Measurements from ENCODE around the gene ZNF813.
"Not testable (repeated sequence)": the region's sequence is repeated elsewhere in the genome, so short reads cannot be mapped to it uniquely, and the experiment has no call there.

Gene ZNF813

DNA sequence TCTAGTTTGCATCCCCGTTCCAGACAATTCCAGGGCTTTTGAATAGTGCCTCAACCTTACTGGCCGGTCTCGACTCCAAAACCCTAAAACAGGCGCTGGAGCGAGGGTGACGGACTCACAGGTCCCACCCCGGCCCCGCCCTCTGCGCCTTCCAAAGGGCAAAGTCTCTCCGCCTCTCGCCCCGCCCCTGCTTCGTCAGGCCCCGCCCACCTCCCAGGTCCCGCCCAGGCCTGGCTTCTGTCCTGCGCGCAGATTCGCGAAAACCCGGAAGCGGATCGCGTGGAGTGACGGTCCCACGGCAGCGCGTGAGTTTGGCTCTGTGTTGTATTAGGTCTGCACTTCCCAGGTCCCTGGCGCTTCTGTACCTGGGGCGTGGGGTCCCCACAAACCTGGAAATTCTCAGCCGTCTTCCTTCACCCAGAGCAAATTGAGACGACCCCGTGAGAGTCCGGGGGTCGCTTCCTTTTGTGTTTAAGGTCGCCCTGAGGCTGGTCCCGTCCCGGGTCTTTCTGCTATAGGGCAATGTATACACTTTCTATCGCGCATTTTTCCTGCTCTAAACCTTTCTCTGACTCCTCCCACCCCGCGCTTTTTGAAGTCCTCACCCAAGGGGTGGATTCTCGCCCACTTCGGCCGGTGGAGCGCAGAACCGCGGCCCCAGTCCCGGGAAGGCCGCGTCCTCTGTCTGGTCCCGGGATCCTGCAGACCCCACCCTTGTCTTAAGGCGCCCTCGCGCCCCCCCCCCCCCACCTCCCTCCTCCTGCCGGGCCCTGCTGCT, at the start of gene ZNF813:
Gene ZNF813, plus strand, starts transcription at position 249 of the 778 bp plus-strand sequence. CDS start 16,090 bp downstream, outside the sequence.
- H3K4me3 ChIP-seq (ENCODE audit: low read depth in 1 of 5, low read length in 5 of 5): peak within 1 kb of the TSS; percentile 79 to 91 (median 87)
- H3K9me3 ChIP-seq (ENCODE audit: control insufficient read depth in 5 of 5, low read length in 5 of 5): peaks cover 0 to 3% (median 0%) of the 10 kb centered on the region in 5 donors
- peak within 1 kb of the TSS; percentile 26 to 89 (median 83) for H3K9ac ChIP-seq (ENCODE audit: low read length in 5 of 5)
- peaks cover 0 to 27% (median 22%) of the 10 kb centered on the region in 5 donors for H3K4me1 ChIP-seq (ENCODE audit: control insufficient read depth in 5 of 5, insufficient read depth in 5 of 5, low read length in 5 of 5)
- no peaks in the 10 kb centered on the region for H3K36me3 ChIP-seq (ENCODE audit: control insufficient read depth in 5 of 5, insufficient read depth in 5 of 5, low read length in 5 of 5)
- H3K27me3 ChIP-seq (ENCODE audit: control insufficient read depth in 5 of 5, insufficient read depth in 4 of 5, low read length in 5 of 5): no peaks in the 10 kb centered on the region
- no peak within 1 kb of the TSS for H3K27ac ChIP-seq (ENCODE audit: low read depth, low read length)

DNA sequence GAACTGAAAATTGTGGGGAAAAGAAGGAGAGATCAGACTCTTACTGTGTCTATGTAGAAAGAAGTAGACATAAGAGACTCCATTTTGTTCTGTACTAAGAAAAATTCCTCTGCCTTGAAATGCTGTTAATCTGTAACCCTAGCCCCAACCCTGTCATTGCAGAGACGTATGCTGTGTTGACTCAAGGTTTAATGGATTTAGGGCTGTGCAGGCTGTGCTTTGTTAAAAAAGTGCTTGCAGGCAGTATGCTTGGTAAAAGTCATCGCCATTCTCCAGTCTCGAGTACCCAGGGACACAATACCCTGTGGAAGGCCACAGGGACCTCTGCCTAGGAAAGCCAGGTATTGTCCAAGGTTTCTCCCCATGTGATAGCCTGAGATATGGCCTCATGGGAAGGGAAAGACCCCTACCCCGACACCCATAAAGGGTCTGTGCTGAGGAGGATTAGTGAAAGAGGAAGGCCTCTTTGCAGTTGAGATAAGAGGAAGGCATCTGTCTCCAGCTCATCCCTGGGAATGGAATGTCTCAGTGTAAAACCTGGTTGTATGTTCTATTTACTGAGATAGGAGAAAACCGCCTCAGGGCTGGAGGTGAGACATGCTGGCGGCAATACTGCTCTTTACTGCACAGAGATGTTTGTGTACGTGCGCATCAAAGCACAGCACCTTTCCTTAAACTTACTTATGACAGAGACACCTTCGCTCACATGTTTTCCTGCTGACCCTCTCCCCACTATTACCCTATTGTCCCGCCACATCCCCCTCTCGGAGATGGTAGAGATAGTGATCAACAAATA, 46.8 kb upstream of the ZNF813 start:
- H3K9me3 ChIP-seq (ENCODE audit: control insufficient read depth in 5 of 5, low read length in 5 of 5); H3K27me3 ChIP-seq (ENCODE audit: control insufficient read depth in 5 of 5, insufficient read depth in 4 of 5, low read length in 5 of 5); H3K9ac ChIP-seq (ENCODE audit: low read length in 5 of 5); H3K36me3 ChIP-seq (ENCODE audit: control insufficient read depth in 5 of 5, insufficient read depth in 5 of 5, low read length in 5 of 5); H3K4me1 ChIP-seq (ENCODE audit: control insufficient read depth in 5 of 5, insufficient read depth in 5 of 5, low read length in 5 of 5); H3K27ac ChIP-seq (ENCODE audit: low read depth, low read length); H3K4me3 ChIP-seq (ENCODE audit: low read depth in 1 of 5, low read length in 5 of 5): not testable (repeated sequence)

DNA sequence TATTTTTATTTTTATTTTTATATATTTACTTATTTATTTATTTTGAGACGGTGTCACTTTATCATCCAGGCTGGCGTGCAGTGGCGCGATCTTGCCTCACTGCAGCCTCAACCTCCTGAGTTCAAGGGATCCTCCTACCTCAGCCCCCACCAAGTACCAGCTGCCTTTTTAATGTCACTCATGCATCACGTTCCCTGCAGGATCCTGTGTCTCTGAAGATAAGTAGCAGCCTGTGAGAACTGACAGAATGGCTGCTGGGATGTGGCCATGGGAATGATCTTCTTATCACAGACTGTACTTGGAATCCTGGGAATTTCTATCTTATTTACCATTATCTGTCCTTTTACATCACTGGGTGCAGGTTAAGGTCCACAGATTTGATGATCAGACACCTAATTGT, 45.0 kb upstream of the ZNF813 start:
- Histone ChIP-seq H3K4me3 (ENCODE audit: low read depth in 1 of 5, low read length in 5 of 5) (no peak overlapping the region), H3K9me3 (ENCODE audit: control insufficient read depth in 5 of 5, low read length in 5 of 5) (no peaks in the 10 kb centered on the region), H3K27ac (ENCODE audit: low read depth, low read length) (no peak overlapping the region)

DNA sequence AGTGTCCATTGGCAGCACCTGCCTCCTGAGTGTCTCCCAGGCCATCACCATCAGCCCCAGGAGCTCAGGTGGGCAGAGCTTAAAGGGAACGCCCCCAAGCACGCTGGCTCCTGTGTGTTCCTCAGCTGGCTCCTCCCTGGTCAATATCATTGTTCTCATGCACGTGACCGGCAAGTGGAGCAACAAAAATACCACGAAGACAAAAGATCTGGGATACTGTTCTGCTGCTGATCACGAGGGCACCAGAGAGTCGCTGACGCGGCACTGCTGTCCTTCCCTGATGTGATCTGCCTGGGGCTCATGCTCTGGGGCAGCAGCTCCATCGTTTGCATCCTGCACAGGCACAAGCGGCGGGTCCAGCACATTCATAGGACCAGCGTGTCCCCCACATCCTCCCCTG, 44.5 kb upstream of the ZNF813 start:
- not testable (repeated sequence) for H3K9ac ChIP-seq (ENCODE audit: low read length in 5 of 5); H3K27ac ChIP-seq (ENCODE audit: low read depth, low read length); H3K27me3 ChIP-seq (ENCODE audit: control insufficient read depth in 5 of 5, insufficient read depth in 4 of 5, low read length in 5 of 5)

More for the DNA sequence above, 45.0 kb upstream of the ZNF813 start:
- Histone ChIP-seq H3K27me3 (ENCODE audit: control insufficient read depth in 5 of 5, insufficient read depth in 4 of 5, low read length in 5 of 5) (no peaks in the 10 kb centered on the region), H3K36me3 (ENCODE audit: control insufficient read depth in 5 of 5, insufficient read depth in 5 of 5, low read length in 5 of 5) (peaks cover 0 to 2% (median 0%) of the 10 kb centered on the region in 5 donors), H3K4me1 (ENCODE audit: control insufficient read depth in 5 of 5, insufficient read depth in 5 of 5, low read length in 5 of 5) (peaks cover 0 to 8% (median 2%) of the 10 kb centered on the region in 5 donors), H3K9ac (ENCODE audit: low read length in 5 of 5) (no peak overlapping the region)

DNA sequence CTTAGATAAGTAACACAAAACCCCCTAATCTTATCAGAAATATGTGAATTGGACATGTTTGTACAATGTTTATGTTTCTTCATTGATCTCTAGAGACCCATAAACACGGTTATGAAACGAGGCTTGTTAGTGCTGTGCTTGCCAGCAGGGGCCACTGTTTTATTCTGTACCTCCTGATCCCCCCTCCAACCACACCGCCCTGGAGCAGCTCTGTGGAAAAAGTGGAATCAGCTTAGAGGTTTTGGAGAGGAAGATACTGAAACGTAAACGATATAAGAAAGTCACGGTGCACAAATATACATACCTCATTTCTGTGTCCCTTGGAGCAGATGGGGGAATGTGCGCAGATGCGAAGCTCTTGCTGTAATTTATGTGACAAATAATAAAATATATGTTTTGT, 43.9 kb upstream of the ZNF813 start:
- H3K36me3 ChIP-seq (ENCODE audit: control insufficient read depth in 5 of 5, insufficient read depth in 5 of 5, low read length in 5 of 5); H3K9me3 ChIP-seq (ENCODE audit: control insufficient read depth in 5 of 5, low read length in 5 of 5); H3K4me1 ChIP-seq (ENCODE audit: control insufficient read depth in 5 of 5, insufficient read depth in 5 of 5, low read length in 5 of 5); H3K27ac ChIP-seq (ENCODE audit: low read depth, low read length); H3K4me3 ChIP-seq (ENCODE audit: low read depth in 1 of 5, low read length in 5 of 5); H3K27me3 ChIP-seq (ENCODE audit: control insufficient read depth in 5 of 5, insufficient read depth in 4 of 5, low read length in 5 of 5); H3K9ac ChIP-seq (ENCODE audit: low read length in 5 of 5): not testable (repeated sequence)

More for the DNA sequence above, 44.5 kb upstream of the ZNF813 start:
- not testable (repeated sequence) for H3K9me3 ChIP-seq (ENCODE audit: control insufficient read depth in 5 of 5, low read length in 5 of 5); H3K4me1 ChIP-seq (ENCODE audit: control insufficient read depth in 5 of 5, insufficient read depth in 5 of 5, low read length in 5 of 5); H3K4me3 ChIP-seq (ENCODE audit: low read depth in 1 of 5, low read length in 5 of 5); H3K36me3 ChIP-seq (ENCODE audit: control insufficient read depth in 5 of 5, insufficient read depth in 5 of 5, low read length in 5 of 5)

DNA sequence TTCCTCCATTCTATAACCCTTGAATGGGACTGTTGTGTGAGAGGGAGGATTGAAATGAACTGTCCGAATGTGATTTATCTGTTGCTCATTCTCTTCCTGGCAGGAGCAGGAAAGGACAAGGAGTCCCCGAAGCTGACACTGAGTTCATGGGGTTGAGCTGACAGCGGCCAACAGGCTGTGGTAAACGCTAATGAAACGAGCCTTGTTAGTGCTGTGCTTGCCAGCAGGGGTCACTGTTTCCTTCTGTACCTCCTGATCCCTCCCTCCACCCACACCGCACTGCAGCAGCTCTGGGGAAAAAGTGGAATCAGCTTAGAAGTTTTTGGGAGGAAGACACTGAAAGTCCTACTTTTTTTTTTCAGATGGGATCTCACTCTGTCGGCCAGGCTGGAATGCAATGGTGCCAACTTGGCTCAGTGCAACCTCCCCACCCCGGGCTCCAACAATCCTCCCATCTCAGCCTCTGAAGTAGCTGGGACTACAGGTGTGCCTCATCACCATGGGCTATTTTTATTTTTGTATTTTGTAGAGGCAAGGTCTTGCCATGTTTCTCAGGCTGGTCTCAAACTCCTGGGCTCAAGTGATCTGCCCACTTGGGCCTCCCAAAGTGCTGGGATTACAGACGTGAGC, 42.5 kb upstream of the ZNF813 start:
- no peaks in the 10 kb centered on the region for H3K9me3 ChIP-seq (ENCODE audit: control insufficient read depth in 5 of 5, low read length in 5 of 5)
- no peak overlapping the region for H3K4me3 ChIP-seq (ENCODE audit: low read depth in 1 of 5, low read length in 5 of 5)
- no peak overlapping the region for H3K9ac ChIP-seq (ENCODE audit: low read length in 5 of 5)
- peaks cover 0 to 8% (median 2%) of the 10 kb centered on the region in 5 donors for H3K4me1 ChIP-seq (ENCODE audit: control insufficient read depth in 5 of 5, insufficient read depth in 5 of 5, low read length in 5 of 5)
- H3K36me3 ChIP-seq (ENCODE audit: control insufficient read depth in 5 of 5, insufficient read depth in 5 of 5, low read length in 5 of 5): peaks cover 0 to 2% (median 0%) of the 10 kb centered on the region in 5 donors
- H3K27me3 ChIP-seq (ENCODE audit: control insufficient read depth in 5 of 5, insufficient read depth in 4 of 5, low read length in 5 of 5): no peaks in the 10 kb centered on the region
- no peak overlapping the region for H3K27ac ChIP-seq (ENCODE audit: low read depth, low read length)

DNA sequence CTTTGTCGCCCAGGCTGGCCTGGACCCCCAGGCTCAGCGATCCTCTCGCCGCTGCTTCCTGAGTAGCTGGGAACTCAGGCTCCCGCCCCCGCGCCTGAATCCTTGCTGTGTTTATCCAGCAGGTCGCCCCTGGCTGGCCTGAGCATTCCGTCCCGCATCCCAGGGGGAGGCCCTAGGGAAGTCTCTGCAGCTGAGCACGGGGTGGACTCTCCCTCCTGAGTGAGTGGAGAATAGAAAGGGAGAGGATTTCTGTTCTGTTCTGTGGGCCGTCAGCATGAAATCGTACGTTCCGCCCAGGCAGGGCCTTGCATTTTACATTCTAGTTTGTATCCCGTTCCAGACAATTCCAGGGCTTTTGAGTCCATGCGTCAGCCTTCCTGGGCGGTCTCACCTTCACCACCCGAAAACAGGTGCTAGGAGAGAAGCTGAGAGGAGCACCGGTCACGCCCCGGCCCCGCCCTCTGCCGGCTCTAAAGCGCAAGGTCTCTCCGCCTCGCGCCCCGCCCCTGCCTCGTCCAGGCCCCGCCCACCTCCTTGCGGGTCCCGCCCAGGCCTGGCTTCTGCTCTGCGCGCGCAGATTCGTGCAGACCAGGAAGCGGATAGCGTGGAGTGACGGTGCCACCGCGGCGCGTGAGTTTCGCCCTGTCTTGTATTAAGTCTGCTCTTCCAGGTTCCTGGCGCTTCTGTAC, 36.0 kb upstream of the ZNF813 start, which contains the start of gene ZNF761:
Gene ZNF761, plus strand, starts transcription at position 586 of the 689 bp plus-strand sequence. CDS start 15,285 bp downstream, outside the sequence.
- Histone ChIP-seq H3K27ac (ENCODE audit: low read depth, low read length) (peak within 1 kb of the TSS; percentile 75), H3K36me3 (ENCODE audit: control insufficient read depth in 5 of 5, insufficient read depth in 5 of 5, low read length in 5 of 5) (peaks cover 3 to 20% (median 9%) of the 10 kb centered on the region in 5 donors), H3K9ac (ENCODE audit: low read length in 5 of 5) (peak within 1 kb of the TSS; percentile 16 to 94 (median 92)), H3K4me3 (ENCODE audit: low read depth in 1 of 5, low read length in 5 of 5) (peak within 1 kb of the TSS; percentile 82 to 94 (median 90)), H3K27me3 (ENCODE audit: control insufficient read depth in 5 of 5, insufficient read depth in 4 of 5, low read length in 5 of 5) (no peaks in the 10 kb centered on the region), H3K4me1 (ENCODE audit: control insufficient read depth in 5 of 5, insufficient read depth in 5 of 5, low read length in 5 of 5) (peaks cover 0 to 27% (median 17%) of the 10 kb centered on the region in 5 donors), H3K9me3 (ENCODE audit: control insufficient read depth in 5 of 5, low read length in 5 of 5) (no peaks in the 10 kb centered on the region)

DNA sequence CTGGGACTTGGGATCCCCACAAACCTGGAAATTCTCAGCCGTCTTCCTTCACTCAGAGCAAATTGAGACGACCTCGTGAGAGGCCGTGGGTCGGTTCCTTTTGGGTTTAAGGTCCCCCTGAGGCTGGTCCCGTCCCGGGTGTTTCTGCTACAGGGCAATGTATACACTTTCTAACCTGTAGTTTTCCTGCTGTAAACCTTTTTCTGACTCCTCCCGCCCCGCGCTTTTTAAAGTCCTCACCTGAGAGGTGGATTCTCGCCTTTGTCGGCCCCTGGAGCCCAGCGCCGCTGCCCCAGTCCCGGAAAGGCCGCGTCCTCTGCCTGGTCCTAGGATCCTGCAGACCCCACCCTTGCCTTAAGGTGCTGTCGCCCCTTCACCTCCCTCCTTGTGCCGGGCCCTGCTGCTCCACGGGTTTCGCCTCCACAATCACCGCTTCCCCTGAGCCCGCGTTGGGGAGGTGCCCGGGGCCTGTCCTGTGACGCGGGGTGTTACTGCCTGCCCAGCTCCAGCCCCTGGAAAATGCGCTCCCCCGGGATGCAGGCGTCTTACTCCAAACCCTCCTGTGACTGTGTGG, 35.4 kb upstream of the ZNF813 start:
- H3K4me3 ChIP-seq (ENCODE audit: low read depth in 1 of 5, low read length in 5 of 5): peak overlapping the region; percentile 82 to 94 (median 90)
- no peaks in the 10 kb centered on the region for H3K27me3 ChIP-seq (ENCODE audit: control insufficient read depth in 5 of 5, insufficient read depth in 4 of 5, low read length in 5 of 5)
- peak overlapping the region in 4 of 5 donors; percentile 84 to 94 (median 93) for H3K9ac ChIP-seq (ENCODE audit: low read length in 5 of 5)
- peak overlapping the region; percentile 75 for H3K27ac ChIP-seq (ENCODE audit: low read depth, low read length)
- no peaks in the 10 kb centered on the region for H3K9me3 ChIP-seq (ENCODE audit: control insufficient read depth in 5 of 5, low read length in 5 of 5)
- peaks cover 0 to 32% (median 19%) of the 10 kb centered on the region in 5 donors for H3K4me1 ChIP-seq (ENCODE audit: control insufficient read depth in 5 of 5, insufficient read depth in 5 of 5, low read length in 5 of 5)
- H3K36me3 ChIP-seq (ENCODE audit: control insufficient read depth in 5 of 5, insufficient read depth in 5 of 5, low read length in 5 of 5): peaks cover 3 to 24% (median 9%) of the 10 kb centered on the region in 5 donors

DNA sequence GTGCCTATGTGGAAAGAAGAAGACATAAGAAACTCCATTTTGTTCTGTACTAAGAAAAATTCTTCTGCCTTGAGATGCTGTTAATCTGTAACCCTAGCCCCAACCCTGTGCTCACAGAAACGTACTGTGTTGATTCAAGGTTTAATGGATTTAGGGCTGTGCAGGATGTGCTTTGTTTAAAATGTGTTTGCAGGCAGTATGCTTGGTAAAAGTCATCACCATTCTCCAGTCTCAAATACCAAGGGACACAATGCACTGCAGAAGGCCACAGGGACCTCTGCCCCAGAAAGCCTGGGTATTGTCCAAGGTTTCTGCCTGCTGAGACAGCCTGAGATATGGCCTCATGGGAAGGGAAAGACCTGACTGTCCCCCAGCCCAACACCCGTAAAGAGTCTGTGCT, 23.7 kb upstream of the ZNF813 start:
- not testable (repeated sequence) for H3K9ac ChIP-seq (ENCODE audit: low read length in 5 of 5)
- Histone ChIP-seq H3K9me3 (ENCODE audit: control insufficient read depth in 5 of 5, low read length in 5 of 5) (peaks cover 8 to 31% (median 17%) of the 10 kb centered on the region in 5 donors), H3K36me3 (ENCODE audit: control insufficient read depth in 5 of 5, insufficient read depth in 5 of 5, low read length in 5 of 5) (peaks cover 0 to 62% (median 35%) of the 10 kb centered on the region in 5 donors)

More for the DNA sequence above, 23.7 kb upstream of the ZNF813 start:
- H3K27ac ChIP-seq (ENCODE audit: low read depth, low read length); H3K27me3 ChIP-seq (ENCODE audit: control insufficient read depth in 5 of 5, insufficient read depth in 4 of 5, low read length in 5 of 5); H3K4me1 ChIP-seq (ENCODE audit: control insufficient read depth in 5 of 5, insufficient read depth in 5 of 5, low read length in 5 of 5): not testable (repeated sequence)
- H3K4me3 ChIP-seq (ENCODE audit: low read depth in 1 of 5, low read length in 5 of 5): peak overlapping the region in 3 of 5 donors; percentile 1 to 42 (median 38)

All from subcutaneous abdominal adipose tissue (tissue), 5 donors.